ENCODE measurements around the gene EN1. TPM values are rescaled to one million over a fixed set of nuclear protein-coding genes. Genes with fewer than 3 reads are reported as not detected.
A peak's percentile ranks its signal among the peaks of the same experiment; 100 is the strongest.

The EN1 gene
- total and polyA plus RNA-seq, 9 donors, result not detected

DNA sequence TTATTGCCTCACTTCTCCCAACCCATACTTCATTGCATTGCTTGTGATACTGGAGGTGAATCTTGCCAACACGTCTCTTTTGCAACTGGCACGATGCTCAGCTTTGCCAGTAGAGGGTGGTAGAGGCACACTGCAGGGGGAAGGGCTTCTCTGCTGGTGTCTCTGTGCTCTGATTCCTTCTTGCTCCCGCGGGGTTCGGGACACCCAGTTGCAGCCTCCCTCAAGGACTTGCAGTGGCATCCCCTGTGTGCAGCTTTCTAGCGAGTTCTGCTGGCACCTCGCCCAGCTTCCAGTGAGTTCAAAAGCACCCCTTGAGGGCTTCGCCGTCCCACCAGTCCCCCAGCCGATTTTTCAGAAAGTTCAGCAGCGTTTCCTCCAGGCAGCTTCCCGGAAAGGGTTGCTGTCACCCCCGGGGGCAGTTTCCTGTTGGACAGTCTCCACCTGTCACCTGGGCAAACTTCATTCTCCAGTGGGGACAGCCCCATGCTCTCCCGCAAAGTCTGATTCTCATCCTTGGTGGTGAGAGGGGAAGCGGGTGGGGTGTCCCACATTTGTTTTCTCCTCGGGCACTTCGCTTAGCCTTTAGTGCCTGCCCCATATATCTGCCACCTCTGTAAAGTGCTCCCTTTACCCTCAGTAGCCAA lies 35.4 kb upstream of the EN1 start:
- Histone ChIP-seq H3K9me3 (no peaks in the 10 kb centered on the region), H3K27me3 (no peaks in the 10 kb centered on the region), H3K27ac (no peak overlapping the region), H3K36me3 (no peaks in the 10 kb centered on the region), H3K4me1 (ENCODE audit: insufficient read depth) (no peaks in the 10 kb centered on the region), H3K4me3 (no peak overlapping the region)
- intact Hi-C loops (cut with DNase I), result loop anchor here in 1 of 4 donors (10.0 kb wide), 1 partner anchor 412 kb away; no protein-coding TSS in a partner anchor
- TF ChIP-seq POLR2A (IDR thresholded peaks at IDR 0.05), result no peak
- TF ChIP-seq, protein P1, sequence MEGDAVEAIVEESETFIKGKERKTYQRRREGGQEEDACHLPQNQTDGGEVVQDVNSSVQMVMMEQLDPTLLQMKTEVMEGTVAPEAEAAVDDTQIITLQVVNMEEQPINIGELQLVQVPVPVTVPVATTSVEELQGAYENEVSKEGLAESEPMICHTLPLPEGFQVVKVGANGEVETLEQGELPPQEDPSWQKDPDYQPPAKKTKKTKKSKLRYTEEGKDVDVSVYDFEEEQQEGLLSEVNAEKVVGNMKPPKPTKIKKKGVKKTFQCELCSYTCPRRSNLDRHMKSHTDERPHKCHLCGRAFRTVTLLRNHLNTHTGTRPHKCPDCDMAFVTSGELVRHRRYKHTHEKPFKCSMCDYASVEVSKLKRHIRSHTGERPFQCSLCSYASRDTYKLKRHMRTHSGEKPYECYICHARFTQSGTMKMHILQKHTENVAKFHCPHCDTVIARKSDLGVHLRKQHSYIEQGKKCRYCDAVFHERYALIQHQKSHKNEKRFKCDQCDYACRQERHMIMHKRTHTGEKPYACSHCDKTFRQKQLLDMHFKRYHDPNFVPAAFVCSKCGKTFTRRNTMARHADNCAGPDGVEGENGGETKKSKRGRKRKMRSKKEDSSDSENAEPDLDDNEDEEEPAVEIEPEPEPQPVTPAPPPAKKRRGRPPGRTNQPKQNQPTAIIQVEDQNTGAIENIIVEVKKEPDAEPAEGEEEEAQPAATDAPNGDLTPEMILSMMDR (IDR thresholded peaks at IDR 0.05), result no peak
- TF ChIP-seq EP300 (IDR thresholded peaks at IDR 0.05), result no peak
- peak in 3 of 5 donors; percentile 21 to 33 (median 30) for DNase-seq
- 14 to 20% (median 17%) methylated on average over 17 of the region's 17 CpGs for WGBS, 3 donors

DNA sequence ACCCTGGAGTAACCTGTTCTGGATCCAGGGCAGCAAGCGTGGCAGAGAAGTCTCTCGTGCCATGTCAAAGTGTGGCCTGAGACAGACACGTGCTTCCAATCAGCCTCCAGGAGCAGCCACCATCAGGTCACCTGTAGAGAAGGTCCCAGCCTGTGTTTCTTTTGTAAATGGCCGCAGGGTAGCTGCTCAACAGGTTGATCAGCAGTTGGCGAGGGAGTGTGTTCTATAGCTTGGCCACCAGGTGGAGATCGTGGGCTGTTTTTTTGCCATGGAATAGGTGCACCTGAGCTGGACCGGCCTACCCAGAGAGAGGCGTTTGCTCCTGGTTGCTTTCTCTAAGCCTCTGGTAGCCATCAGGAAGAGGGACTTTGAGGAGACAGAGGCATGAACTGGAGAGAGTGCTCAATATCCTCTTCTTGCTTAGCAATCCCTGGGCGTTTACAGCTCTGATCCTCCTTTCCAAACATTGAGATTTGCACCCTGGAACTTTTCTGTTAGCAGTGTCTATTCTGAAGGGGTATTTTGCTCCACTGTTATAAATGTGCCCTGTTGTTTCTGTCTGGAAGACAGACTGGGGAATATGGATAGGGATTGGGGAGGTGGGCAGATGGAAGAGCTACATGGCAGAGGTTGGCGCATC lies 34.2 kb upstream of the EN1 start:
- H3K27ac ChIP-seq, result no peak overlapping the region
- H3K36me3 ChIP-seq, result no peaks in the 10 kb centered on the region
- no peak for DNase-seq
- no peaks in the 10 kb centered on the region for H3K27me3 ChIP-seq
- no peak overlapping the region for H3K4me3 ChIP-seq
- no peaks in the 10 kb centered on the region for H3K9me3 ChIP-seq
- TF ChIP-seq, protein P1 (IDR thresholded peaks at IDR 0.05), result peak in 2 of 3 donors; percentile 12 to 19
- TF ChIP-seq EP300 (IDR thresholded peaks at IDR 0.05), result no peak
- 15 to 16% (median 16%) methylated on average over 10 of the region's 10 CpGs for WGBS, 3 donors
- no peaks in the 10 kb centered on the region for H3K4me1 ChIP-seq (ENCODE audit: insufficient read depth)
- intact Hi-C loops (cut with DNase I), result loop anchor here in 1 of 4 donors (10.0 kb wide), 1 partner anchor 413 kb away; no protein-coding TSS in a partner anchor

DNA sequence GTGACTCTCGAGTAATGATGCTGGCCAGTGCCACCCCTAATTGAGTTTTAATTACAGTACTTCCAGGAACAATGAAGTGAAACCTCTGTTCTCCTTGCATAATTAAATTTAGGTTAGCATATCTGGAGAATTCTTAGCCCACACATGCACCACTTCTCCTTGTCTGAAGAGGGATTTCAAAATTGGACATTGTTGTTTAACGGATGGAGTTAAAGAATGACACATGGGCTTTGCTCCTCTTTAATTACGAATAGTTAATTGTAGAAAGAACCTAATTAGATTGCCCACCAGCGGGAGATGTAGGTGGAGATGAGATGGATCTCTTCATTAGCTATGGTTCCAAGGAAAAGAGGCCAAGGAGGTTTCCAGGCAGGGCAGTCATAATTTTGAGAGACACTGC lies 33.1 kb upstream of the EN1 start:
- no peaks in the 10 kb centered on the region for H3K9me3 ChIP-seq
- TF ChIP-seq, protein P1 (IDR thresholded peaks at IDR 0.05), result no peak
- no peak for DNase-seq
- no peaks in the 10 kb centered on the region for H3K36me3 ChIP-seq
- H3K4me3 ChIP-seq, result no peak overlapping the region
- WGBS, 3 donors, result 68 to 74% (median 73%) methylated on average over 4 of the region's 4 CpGs
- H3K4me1 ChIP-seq (ENCODE audit: insufficient read depth), result no peaks in the 10 kb centered on the region
- intact Hi-C loops (cut with DNase I), result loop anchor here in 1 of 4 donors (10.0 kb wide), 1 partner anchor 414 kb away; no protein-coding TSS in a partner anchor
- H3K27ac ChIP-seq, result no peak overlapping the region
- no peaks in the 10 kb centered on the region for H3K27me3 ChIP-seq

DNA sequence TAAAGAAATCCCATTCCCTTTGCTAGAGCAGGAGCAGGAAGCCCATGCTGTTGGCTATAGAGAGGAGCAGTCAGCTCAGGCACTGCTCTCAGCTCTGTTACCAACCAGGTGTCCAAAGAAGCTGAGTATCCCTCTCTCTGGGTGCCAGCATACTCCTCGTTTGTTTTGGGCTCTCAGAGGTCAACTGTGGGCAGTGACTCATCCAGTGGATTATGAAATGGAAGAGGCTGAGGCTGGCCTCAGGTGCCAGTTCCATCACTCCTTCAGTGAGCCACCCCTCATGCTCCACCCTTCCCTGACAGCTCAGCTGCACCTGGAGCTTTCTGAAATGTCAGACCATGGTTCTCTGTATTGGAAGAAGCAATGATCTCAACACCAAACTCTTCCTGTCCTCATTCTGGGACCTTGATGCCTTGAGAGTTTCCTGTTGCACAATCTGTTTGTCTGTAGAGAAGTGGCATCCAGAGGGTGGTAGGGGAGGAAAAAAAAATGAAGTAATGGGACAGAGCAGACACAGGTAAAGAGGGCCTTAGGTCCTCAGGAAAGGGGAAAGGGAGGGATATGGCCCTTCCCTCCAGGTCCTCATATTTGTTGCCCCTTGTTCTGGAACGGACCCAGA lies 31.2 kb upstream of the EN1 start:
- DNase-seq, result no peak
- no peak overlapping the region for H3K27ac ChIP-seq
- no peaks in the 10 kb centered on the region for H3K9me3 ChIP-seq
- H3K4me1 ChIP-seq (ENCODE audit: insufficient read depth), result no peaks in the 10 kb centered on the region
- TF ChIP-seq EP300 (IDR thresholded peaks at IDR 0.05) (no peak), POLR2A (IDR thresholded peaks at IDR 0.05) (no peak)
- TF ChIP-seq, protein P1 (IDR thresholded peaks at IDR 0.05), result no peak
- 38 to 48% (median 44%) methylated on average over 2 of the region's 2 CpGs for WGBS, 3 donors
- no peaks in the 10 kb centered on the region for H3K36me3 ChIP-seq
- no peaks in the 10 kb centered on the region for H3K27me3 ChIP-seq
- no peak overlapping the region for H3K4me3 ChIP-seq
- intact Hi-C loops (cut with DNase I), result no loop called here
